Right lobe of liver (tissue), 4 donors: ENCODE measurements around the gene NVL.

ENCODE experiments used
- CTCF ChIP-seq, 4 donors: fragments of 200-600 bp in 3 of 4; fragments of 450-650 bp in 1 of 4; IDR thresholded peaks; one replicate each; pipeline versions ENCODE4 v1.5.1 to v1.8.0; 2016 to 2022; ENCODE audit warnings: antibody characterized with exemption in 4 of 4, mild to moderate bottlenecking in 2 of 4
- POLR2A ChIP-seq: fragments of 450-650 bp; IDR thresholded peaks from one replicate; pipeline ENCODE4 v1.6.1; 2017; ENCODE audit warnings: antibody characterized with exemption, mild to moderate bottlenecking
- donor health status: DM: no; HTN: no; CAD: no.
- donor health status: DM: no; HTN: no; CAD: no.
- donor health status: DM: no; HTN: yes; CAD: no.

- TF ChIP-seq CTCF (IDR thresholded peaks at IDR 0.05): no peak
- TF ChIP-seq POLR2A: no peak
Measured at GRCh38 chr1:224219612-224220059, 110.3 kb downstream of the NVL start.
